H1 (cell line): Measurements from ENCODE around the gene CCDC71. TPM values are rescaled to one million over a fixed set of nuclear protein-coding genes. Genes with fewer than 3 reads are reported as not detected.

ENCODE experiments used
- CTCF ChIA-PET: fragments of 300-600 bp; sonication (Branson Sonifier 250); formaldehyde crosslinking; loops from one replicate; lab custom pipeline; 2021; ENCODE audit not compliant: partially characterized antibody; lab: Charles Lee
- POLR2A ChIA-PET: fragments of 300-600 bp; sonication (Branson Sonifier 250); formaldehyde crosslinking; loops from one replicate; lab custom pipeline; 2021; ENCODE audit warnings: inconsistent platforms; ENCODE audit not compliant: partially characterized antibody; lab: Charles Lee
- DNase-seq, 2 experiments: peaks; one replicate each; pipeline versions ENCODE4 v3.0.0 to v3.0.0-alpha.2; 2010 to 2022; ENCODE audit warnings: low spot score in 2 of 2, low read depth in 1 of 2, mixed read lengths in 1 of 2
- FAIRE-seq: peaks from 2 replicates; lab custom pipeline; 2011; peaks lifted over from hg19 to GRCh38; lab: Jason Lieb, UNC
- H2AFZ ChIP-seq: 2 replicates; pipeline ENCODE4 v1.8.1; 2012; ENCODE audit warnings: low read length, inconsistent platforms
- H2AK5ac ChIP-seq: 2 replicates; pipeline ENCODE4 v1.6.1; 2013; ENCODE audit warnings: low read depth, low read length
- H2BK120ac ChIP-seq: replicated peaks from 2 replicates; pipeline ENCODE3; 2013; ENCODE audit warnings: low read depth, low read length, inconsistent platforms
- H2BK12ac ChIP-seq: 2 replicates; pipeline ENCODE4 v1.6.1; 2013; ENCODE audit warnings: low read depth, low read length
- H2BK15ac ChIP-seq: 2 replicates; pipeline ENCODE4 v1.6.1; 2013; ENCODE audit warnings: low read length
- H2BK20ac ChIP-seq: 2 replicates; pipeline ENCODE4 v1.6.1; 2013; ENCODE audit warnings: low read length
- H2BK5ac ChIP-seq: 2 replicates; pipeline ENCODE4 v1.6.1; 2013; ENCODE audit warnings: low read depth, low read length
- H3K14ac ChIP-seq: 2 replicates; pipeline ENCODE4 v1.6.1; 2013; ENCODE audit warnings: inconsistent platforms; ENCODE audit not compliant: insufficient read length
- H3K18ac ChIP-seq: 2 replicates; pipeline ENCODE4 v1.6.1; 2013; ENCODE audit warnings: low read length; ENCODE audit errors: extremely low read depth
- H3K23ac ChIP-seq: 2 replicates; pipeline ENCODE4 v1.6.1; 2013; ENCODE audit warnings: inconsistent platforms; ENCODE audit not compliant: insufficient read length
- H3K23me2 ChIP-seq: 2 replicates; pipeline ENCODE4 v1.6.1; 2013; ENCODE audit warnings: low read depth, low read length
- H3K27ac ChIP-seq: 2 replicates; pipeline ENCODE4 v1.6.1; 2011; ENCODE audit warnings: low read depth, low read length, inconsistent platforms
- H3K27me3 ChIP-seq, 4 experiments: replicated peaks in 1 of 4; 1 replicate in 1 of 4; 2 replicates in 3 of 4; pipeline versions ENCODE4 v1.6.1 to v1.8.1; 2011 to 2013; ENCODE audit warnings: low read length in 3 of 4, mild to moderate bottlenecking in 3 of 4, inconsistent platforms in 2 of 4, mixed read lengths in 2 of 4, moderate library complexity in 1 of 4; ENCODE audit not compliant: control insufficient read depth in 3 of 4, insufficient read depth in 3 of 4; ENCODE audit errors: extremely low read depth in 1 of 4
- H3K36me3 ChIP-seq, 4 experiments: 2 replicates each; pipeline versions ENCODE4 v1.6.1 to v1.8.1; 2011 to 2013; ENCODE audit warnings: mild to moderate bottlenecking in 4 of 4, low read length in 3 of 4, moderate library complexity in 2 of 4, control low read depth in 1 of 4, inconsistent platforms in 1 of 4; ENCODE audit not compliant: insufficient read depth in 4 of 4, control insufficient read depth in 2 of 4
- H3K4ac ChIP-seq: replicated peaks from 2 replicates; pipeline ENCODE3; 2013; ENCODE audit warnings: low read length, low read depth, mixed read lengths, inconsistent platforms; ENCODE audit not compliant: insufficient read length
- H3K4me1 ChIP-seq, 4 experiments: replicated peaks in 1 of 4; 1 replicate in 1 of 4; 2 replicates in 3 of 4; pipeline versions ENCODE4 v1.6.1 to v1.8.1; 2011 to 2013; ENCODE audit warnings: low read length in 3 of 4, inconsistent platforms in 2 of 4, mixed read lengths in 1 of 4; ENCODE audit not compliant: insufficient read depth in 4 of 4, control insufficient read depth in 3 of 4
- H3K4me2 ChIP-seq, 2 experiments: 2 replicates each; pipeline versions ENCODE4 v1.6.1 to v1.8.1; 2011 to 2013; ENCODE audit warnings: low read depth in 2 of 2, low read length in 2 of 2, control low read depth in 1 of 2, inconsistent platforms in 1 of 2, mild to moderate bottlenecking in 1 of 2; ENCODE audit not compliant: insufficient read depth in 1 of 2
- H3K4me3 ChIP-seq, 4 experiments: fragments of 200-600, 300-600 bp in 1 of 4; sonication (generic), shearing (Covaris generic), sonication (Bioruptor Twin) in 1 of 4; 2 replicates each; pipeline versions ENCODE4 v1.5.1 to v1.8.1; 2011 to 2016; ENCODE audit warnings: low read length in 4 of 4, low read depth in 3 of 4, control low read depth in 2 of 4, inconsistent platforms in 2 of 4, mild to moderate bottlenecking in 2 of 4, mixed read lengths in 1 of 4, moderate library complexity in 1 of 4; ENCODE audit not compliant: insufficient read depth in 2 of 4; ENCODE audit errors: extremely low read depth in 1 of 4
- H3K56ac ChIP-seq: replicated peaks from 2 replicates; pipeline ENCODE3; 2013; ENCODE audit warnings: low read depth, mild to moderate bottlenecking, mixed read lengths, low read length, inconsistent platforms; ENCODE audit not compliant: insufficient read length
- H3K79me1 ChIP-seq: 2 replicates; pipeline ENCODE4 v1.6.1; 2013; ENCODE audit warnings: low read depth, low read length, control low read depth
- H3K79me2 ChIP-seq, 2 experiments: 2 replicates each; pipeline versions ENCODE4 v1.6.1 to v1.8.1; 2012 to 2013; ENCODE audit warnings: low read length in 2 of 2, mild to moderate bottlenecking in 2 of 2, inconsistent platforms in 1 of 2; ENCODE audit not compliant: insufficient read depth in 2 of 2, control insufficient read depth in 1 of 2
- H3K9ac ChIP-seq, 4 experiments: replicated peaks in 1 of 4; 1 replicate in 1 of 4; 2 replicates in 3 of 4; pipeline versions ENCODE4 v1.6.1 to v1.8.1; 2011 to 2013; ENCODE audit warnings: low read depth in 3 of 4, low read length in 3 of 4, control low read depth in 2 of 4, mild to moderate bottlenecking in 2 of 4, moderate library complexity in 2 of 4, inconsistent platforms in 1 of 4; ENCODE audit errors: extremely low read depth in 1 of 4
- H3K9me3 ChIP-seq, 2 experiments: 2 replicates each; pipeline versions ENCODE4 v1.6.1 to v1.8.1; 2012 to 2013; ENCODE audit warnings: mild to moderate bottlenecking in 2 of 2, moderate library complexity in 2 of 2, control low read depth in 1 of 2, inconsistent platforms in 1 of 2, low read depth in 1 of 2, low read length in 1 of 2, mixed read lengths in 1 of 2; ENCODE audit not compliant: insufficient read depth in 2 of 2
- H4K20me1 ChIP-seq, 2 experiments: replicated peaks in 1 of 2; 2 replicates each; pipeline versions ENCODE3 to v1.8.1; 2011 to 2013; ENCODE audit warnings: inconsistent platforms in 2 of 2, low read length in 2 of 2, mild to moderate bottlenecking in 1 of 2; ENCODE audit not compliant: insufficient read depth in 2 of 2, control insufficient read depth in 1 of 2
- H4K5ac ChIP-seq: 2 replicates; pipeline ENCODE4 v1.6.1; 2013; ENCODE audit warnings: low read length, low read depth, mixed read lengths, inconsistent platforms; ENCODE audit not compliant: insufficient read length
- H4K8ac ChIP-seq: 2 replicates; pipeline ENCODE4 v1.8.0; 2013; ENCODE audit warnings: mild to moderate bottlenecking, moderate library complexity, low read length, inconsistent platforms; ENCODE audit not compliant: insufficient read depth; ENCODE audit errors: extremely low read depth
- H4K91ac ChIP-seq: replicated peaks from 2 replicates; pipeline ENCODE3; 2013; ENCODE audit warnings: low read length, mixed read lengths, inconsistent platforms; ENCODE audit not compliant: insufficient read length
- ASH2L ChIP-seq: fragments of 200-600, 300-600 bp; sonication (generic); IDR thresholded peaks from one replicate; pipeline ENCODE4 v1.7.1; 2017; ENCODE audit warnings: low read length
- TCF12 ChIP-seq: IDR thresholded peaks from 2 replicates; pipeline ENCODE4 v1.6.1; 2011; ENCODE audit warnings: low read depth, mild to moderate bottlenecking, low read length
- WGBS, 2 experiments: shearing (Covaris generic) in 1 of 2; methylation state at CpG; one replicate each; pipeline versions ENCODE4 v1.1.6 to v1.1.7; 2013 to 2015; ENCODE audit warnings: low lambda C conversion rate in 2 of 2, mixed read lengths in 2 of 2, inconsistent platforms in 1 of 2, low coverage in 1 of 2, missing lambda C conversion rate in 1 of 2; ENCODE audit not compliant: insufficient replicate concordance in 2 of 2, insufficient coverage in 1 of 2, insufficient read length in 1 of 2; ENCODE audit errors: extremely low coverage in 1 of 2, missing lambda C conversion rate in 1 of 2; 5-methylcytosine and 5-hydroxymethylcytosine counted together
- polyA plus RNA-seq, 7 experiments: library from polyadenylated mRNA; depleted of rRNA in 3 of 7; stranded (reverse) in 5 of 7; unstranded in 2 of 7; fragments of >200 nt in 5 of 7; fragments of 200-250 nt in 2 of 7; gene quantifications; 1 replicate in 5 of 7; 2 replicates in 1 of 7; 4 replicates in 1 of 7; pipeline versions ENCODE4 v1.2.1 to v1.2.3, GENCODE V29; 2011 to 2013; ENCODE audit warnings: missing spikeins in 2 of 7, mixed read lengths in 2 of 7
- total RNA-seq: library from RNA; stranded (reverse); fragmentation: NEBNext Ultra II Directional; extraction: Animal tissue kit (Norgen Biotek cat#: 25700); gene quantifications from 2 replicates; pipeline ENCODE4 v1.2.1, GENCODE V29; 2021

Gene CCDC71
- total and polyA plus RNA-seq, 2 of the 8 experiments (the other 6 are each of a cell fraction or from before 2014, with no cell fraction given), result 26.7 to 57.4 TPM

- FAIRE-seq, result no peak
Measured at GRCh38 chr3:49121132-49121736, 44.9 kb downstream of the CCDC71 start.

More at GRCh38 chr3:49121132-49121736, 44.9 kb downstream of the CCDC71 start:
- Histone ChIP-seq H2BK5ac (peak overlapping the region; percentile 87; the same call in 1 of the 2 replicates), H4K91ac (peak overlapping the region; percentile 95), H3K4me3 (peak overlapping the region; percentile 83 to 92 (median 86); a peak in 6 of 8 replicates), H3K4me1 (peaks cover 0 to 11% (median 6%) of the 10 kb centered on the region in 4 experiments; a peak in 5 of 7 replicates), H3K79me2 (peaks cover 0 to 10% of the 10 kb centered on the region in 2 experiments; a peak in 2 of 4 replicates), H2AFZ (no peak overlapping the region), H3K56ac (no peak overlapping the region), H3K9ac (peak overlapping the region in 2 of 4 experiments; percentile 9 to 14; a peak in 3 of 7 replicates), H2BK12ac (peak overlapping the region; percentile 19; the same call in 1 of the 2 replicates), H4K5ac (peak overlapping the region; percentile 78), H4K20me1 (peaks cover 0 to 8% of the 10 kb centered on the region in 2 experiments), H3K18ac (peak overlapping the region; percentile 83), H3K23ac (no peak overlapping the region), H4K8ac (peak overlapping the region; percentile 97), H2BK20ac (no peak overlapping the region), H3K27me3 (no peaks in the 10 kb centered on the region), H3K36me3 (peaks cover 14 to 44% (median 32%) of the 10 kb centered on the region in 4 experiments), H2BK120ac (no peak overlapping the region), H3K9me3 (no peaks in the 10 kb centered on the region), H2AK5ac (0 out of 2 replicates have a peak overlapping the region, but pooled peaks have one; percentile 17), H3K27ac (peak overlapping the region; percentile 53), H3K79me1 (peaks cover 9% of the 10 kb centered on the region), H3K23me2 (peaks cover 5% of the 10 kb centered on the region), H2BK15ac (peak overlapping the region; percentile 81), H3K14ac (no peak overlapping the region), H3K4me2 (peak overlapping the region; percentile 92 to 99), H3K4ac (peak overlapping the region; percentile 87)
- TF ChIP-seq TCF12, result no peak
- peak; percentile 11 for TF ChIP-seq ASH2L
- DNase-seq, result no peak
- POLR2A ChIA-PET, result interaction anchor here (0.6 to 25.5 kb wide), 19 partner anchors 8 to 218 kb away, joined by 3 to 508 read pairs (median 5); partner anchors contain the start of genes IMPDH2, LAMB2, NDUFAF3 and P4HTM
- 82% methylated on average over 17 of the region's 17 CpGs; no CpG with 5 or more reads in 1 of the 2 experiments for WGBS, 2 experiments
- CTCF ChIA-PET, result interaction anchor here (0.6 to 4.4 kb wide), 10 partner anchors 11 to 410 kb away, joined by 3 to 20 read pairs (median 4); partner anchors contain the start of genes KLHDC8B, LAMB2, NDUFAF3 and QARS1
